Measurements from ENCODE around the gene TACC2. TPM values are rescaled to one million over a fixed set of nuclear protein-coding genes. Genes with fewer than 3 reads are reported as not detected.

TACC2 gene
- total RNA-seq, 1 experiment from 2014 or later = 24.4 TPM

DNA sequence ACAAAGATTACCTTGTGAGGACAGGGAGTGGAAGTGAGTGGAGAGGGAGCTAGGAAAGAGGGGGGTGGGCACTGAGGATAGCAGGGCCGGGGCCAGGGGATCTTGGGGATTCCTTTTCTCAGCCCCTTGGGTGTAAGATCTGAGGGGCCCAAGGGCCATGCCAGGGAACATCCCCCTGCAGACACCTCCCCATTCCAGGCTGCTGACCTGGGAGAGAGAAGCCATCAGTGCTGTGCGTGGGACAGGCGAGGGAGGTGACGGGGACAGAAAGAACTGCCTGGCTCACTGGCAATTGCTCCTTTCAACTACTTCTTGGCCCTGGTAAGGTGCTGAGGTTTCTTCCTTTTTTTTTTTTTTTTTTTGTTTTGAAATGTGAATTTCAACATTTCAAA lies 270.1 kb downstream of the TACC2 start:
- H3K27ac Mint-ChIP-seq (ENCODE audit: unreplicated experiment) = no peak overlapping the region
- TF ChIP-seq, protein P1, sequence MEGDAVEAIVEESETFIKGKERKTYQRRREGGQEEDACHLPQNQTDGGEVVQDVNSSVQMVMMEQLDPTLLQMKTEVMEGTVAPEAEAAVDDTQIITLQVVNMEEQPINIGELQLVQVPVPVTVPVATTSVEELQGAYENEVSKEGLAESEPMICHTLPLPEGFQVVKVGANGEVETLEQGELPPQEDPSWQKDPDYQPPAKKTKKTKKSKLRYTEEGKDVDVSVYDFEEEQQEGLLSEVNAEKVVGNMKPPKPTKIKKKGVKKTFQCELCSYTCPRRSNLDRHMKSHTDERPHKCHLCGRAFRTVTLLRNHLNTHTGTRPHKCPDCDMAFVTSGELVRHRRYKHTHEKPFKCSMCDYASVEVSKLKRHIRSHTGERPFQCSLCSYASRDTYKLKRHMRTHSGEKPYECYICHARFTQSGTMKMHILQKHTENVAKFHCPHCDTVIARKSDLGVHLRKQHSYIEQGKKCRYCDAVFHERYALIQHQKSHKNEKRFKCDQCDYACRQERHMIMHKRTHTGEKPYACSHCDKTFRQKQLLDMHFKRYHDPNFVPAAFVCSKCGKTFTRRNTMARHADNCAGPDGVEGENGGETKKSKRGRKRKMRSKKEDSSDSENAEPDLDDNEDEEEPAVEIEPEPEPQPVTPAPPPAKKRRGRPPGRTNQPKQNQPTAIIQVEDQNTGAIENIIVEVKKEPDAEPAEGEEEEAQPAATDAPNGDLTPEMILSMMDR (IDR thresholded peaks at IDR 0.05; ENCODE audit: unreplicated experiment) = no peak
- H3K27me3 Mint-ChIP-seq (ENCODE audit: unreplicated experiment) = no peaks in the 10 kb centered on the region
- H3K4me3 Mint-ChIP-seq (ENCODE audit: low read depth, unreplicated experiment) = no peak overlapping the region
- H3K9me3 Mint-ChIP-seq (ENCODE audit: low read depth, unreplicated experiment) = no peaks in the 10 kb centered on the region
- no peak for DNase-seq
- H3K36me3 Mint-ChIP-seq (ENCODE audit: insufficient read depth, unreplicated experiment) = peaks cover 4% of the 10 kb centered on the region
- peaks cover 9% of the 10 kb centered on the region for H3K4me1 Mint-ChIP-seq (ENCODE audit: low read depth, unreplicated experiment)
- CTCF ChIA-PET = no interaction called here
- intact Hi-C loops (cut with micrococcal nuclease; ENCODE audit: unreplicated experiment) = no loop called here
- BruUV-seq (replicated peaks) = no TSS peak

DNA sequence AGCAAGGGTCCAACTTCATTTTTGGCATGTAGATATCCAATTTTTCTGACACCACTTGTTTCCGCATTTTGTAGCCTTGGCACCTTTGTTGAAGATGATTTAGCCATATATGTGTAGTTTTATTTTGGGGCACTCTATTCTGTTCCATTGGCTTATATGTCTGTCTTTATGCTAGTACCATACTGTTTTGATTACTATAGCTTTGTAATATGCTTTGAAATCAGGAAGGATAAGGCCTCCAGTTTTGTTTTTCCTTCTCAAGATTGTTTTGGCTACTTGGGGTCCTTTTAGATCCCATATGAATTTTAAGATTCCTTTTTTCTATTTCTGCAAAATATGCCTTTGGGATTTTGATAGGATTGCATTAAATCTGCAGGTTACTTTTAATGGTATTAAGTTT lies 272.6 kb downstream of the TACC2 start:
- TF ChIP-seq, protein P1 (IDR thresholded peaks at IDR 0.05; ENCODE audit: unreplicated experiment) = no peak

DNA sequence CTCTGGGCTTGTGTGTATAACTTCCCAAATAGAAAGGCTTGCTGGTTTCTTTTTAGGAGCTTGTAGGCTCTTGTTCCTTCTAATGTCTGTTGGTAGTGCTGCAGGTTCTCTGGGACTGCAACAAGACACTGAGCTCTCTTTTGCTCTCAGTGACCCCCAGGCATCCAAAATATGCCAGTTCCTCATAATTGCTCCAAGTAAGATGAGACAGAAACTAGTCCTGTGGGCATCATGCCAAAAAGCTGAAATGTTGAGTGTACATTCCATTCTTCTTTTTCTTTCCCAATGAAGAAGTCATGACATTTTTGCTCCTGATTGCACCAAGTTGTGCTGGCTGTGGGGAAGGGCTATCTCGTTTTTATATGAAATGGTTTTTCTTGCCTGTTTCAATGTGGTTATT lies 275.0 kb downstream of the TACC2 start:
- intact Hi-C loops (cut with micrococcal nuclease; ENCODE audit: unreplicated experiment) = loop anchor here (10.0 kb wide), 1 partner anchor 119 kb away; no protein-coding TSS in a partner anchor
- CTCF ChIA-PET = interaction anchor here (0.6 to 0.7 kb wide), 2 partner anchors 75 to 650 kb away, joined by 4 read pairs; no protein-coding TSS in a partner anchor
- no peak overlapping the region for H3K4me3 Mint-ChIP-seq (ENCODE audit: low read depth, unreplicated experiment)
- DNase-seq = peak; percentile 10
- peaks cover 42% of the 10 kb centered on the region for H3K4me1 Mint-ChIP-seq (ENCODE audit: low read depth, unreplicated experiment)
- no peak overlapping the region for H3K27ac Mint-ChIP-seq (ENCODE audit: unreplicated experiment)
- peaks cover 9% of the 10 kb centered on the region for H3K36me3 Mint-ChIP-seq (ENCODE audit: insufficient read depth, unreplicated experiment)
- H3K9me3 Mint-ChIP-seq (ENCODE audit: low read depth, unreplicated experiment) = no peaks in the 10 kb centered on the region
- no peaks in the 10 kb centered on the region for H3K27me3 Mint-ChIP-seq (ENCODE audit: unreplicated experiment)
- no TSS peak for BruUV-seq (replicated peaks)
- TF ChIP-seq, protein P1 (IDR thresholded peaks at IDR 0.05; ENCODE audit: unreplicated experiment) = no peak

More for the DNA sequence above, 272.6 kb downstream of the TACC2 start:
- intact Hi-C loops (cut with micrococcal nuclease; ENCODE audit: unreplicated experiment) = loop anchor here (10.0 kb wide), 1 partner anchor 117 kb away; no protein-coding TSS in a partner anchor
- no peak for DNase-seq
- H3K4me3 Mint-ChIP-seq (ENCODE audit: low read depth, unreplicated experiment) = no peak overlapping the region
- no peaks in the 10 kb centered on the region for H3K9me3 Mint-ChIP-seq (ENCODE audit: low read depth, unreplicated experiment)
- H3K36me3 Mint-ChIP-seq (ENCODE audit: insufficient read depth, unreplicated experiment) = peaks cover 4% of the 10 kb centered on the region
- CTCF ChIA-PET = no interaction called here
- no peak overlapping the region for H3K27ac Mint-ChIP-seq (ENCODE audit: unreplicated experiment)
- BruUV-seq (replicated peaks) = no TSS peak
- H3K27me3 Mint-ChIP-seq (ENCODE audit: unreplicated experiment) = no peaks in the 10 kb centered on the region
- peaks cover 28% of the 10 kb centered on the region for H3K4me1 Mint-ChIP-seq (ENCODE audit: low read depth, unreplicated experiment)

DNA sequence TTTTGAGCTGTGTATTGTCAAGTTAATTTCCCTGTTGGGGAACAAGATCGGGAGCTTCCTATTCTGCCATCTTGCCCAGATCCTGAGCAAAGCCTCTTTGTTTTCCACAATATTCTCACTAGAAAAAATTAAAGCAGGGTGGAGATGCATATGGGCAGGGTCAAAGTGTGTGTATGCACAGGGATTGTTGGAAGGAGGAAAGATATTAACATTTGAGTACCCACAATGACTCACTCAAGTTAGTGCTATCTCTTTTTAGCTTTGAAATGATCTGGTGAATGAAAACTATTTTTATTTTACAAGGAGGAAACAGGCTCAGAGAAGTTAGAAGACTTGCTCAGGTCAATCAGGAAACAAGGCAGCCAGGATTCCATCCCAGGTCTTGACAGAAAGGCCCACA lies 275.5 kb downstream of the TACC2 start:
- H3K27me3 Mint-ChIP-seq (ENCODE audit: unreplicated experiment) = no peaks in the 10 kb centered on the region
- H3K36me3 Mint-ChIP-seq (ENCODE audit: insufficient read depth, unreplicated experiment) = peaks cover 6% of the 10 kb centered on the region
- DNase-seq = no peak
- TF ChIP-seq, protein P1 (IDR thresholded peaks at IDR 0.05; ENCODE audit: unreplicated experiment) = no peak
- no peak overlapping the region for H3K4me3 Mint-ChIP-seq (ENCODE audit: low read depth, unreplicated experiment)
- peaks cover 42% of the 10 kb centered on the region for H3K4me1 Mint-ChIP-seq (ENCODE audit: low read depth, unreplicated experiment)
- CTCF ChIA-PET = interaction anchor here (0.6 kb wide), 1 partner anchor 650 kb away, joined by 4 read pairs; no protein-coding TSS in a partner anchor
- BruUV-seq (replicated peaks) = no TSS peak
- H3K27ac Mint-ChIP-seq (ENCODE audit: unreplicated experiment) = no peak overlapping the region
- intact Hi-C loops (cut with micrococcal nuclease; ENCODE audit: unreplicated experiment) = loop anchor here (10.0 kb wide), 1 partner anchor 120 kb away; no protein-coding TSS in a partner anchor
- no peaks in the 10 kb centered on the region for H3K9me3 Mint-ChIP-seq (ENCODE audit: low read depth, unreplicated experiment)
